DMS153 treated with DMSO at 0.1 percent for 48 hours (cell line): Measurements from ENCODE around the gene CHST7.

Experiments used
- DNase-seq: peaks from one replicate; lab custom pipeline; 2025; ENCODE audit not compliant: unreplicated experiment; lab: John Stamatoyannopoulos, UW

The CHST7 gene

GRCh38 chrX:46573892-46574773, 568 bp downstream of the CHST7 start:
- DNase-seq: no peak

GRCh38 chrX:46574774-46575381, 1.3 kb downstream of the CHST7 start:
- DNase-seq: no peak

DNA sequence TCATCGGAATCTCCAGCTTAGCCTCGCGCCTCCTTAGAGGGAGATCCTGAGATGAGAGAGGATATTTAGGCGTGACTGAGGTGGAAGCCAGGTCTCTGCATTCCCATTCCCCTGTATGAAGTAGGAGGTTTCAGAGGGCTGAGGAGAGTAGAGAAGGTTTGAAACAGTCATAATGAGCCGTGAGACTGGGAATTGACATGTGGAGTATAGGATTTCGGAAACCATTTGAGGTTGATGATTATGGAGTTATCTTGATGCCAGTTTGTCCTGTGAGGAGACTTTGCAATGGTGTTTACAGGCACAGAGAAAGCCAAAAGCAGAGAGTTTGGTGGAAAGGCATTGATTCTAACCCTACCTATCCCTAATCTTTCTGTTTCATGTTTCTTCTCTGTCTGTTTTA, 2.0 kb downstream of the CHST7 start:
- no peak for DNase-seq

DNA sequence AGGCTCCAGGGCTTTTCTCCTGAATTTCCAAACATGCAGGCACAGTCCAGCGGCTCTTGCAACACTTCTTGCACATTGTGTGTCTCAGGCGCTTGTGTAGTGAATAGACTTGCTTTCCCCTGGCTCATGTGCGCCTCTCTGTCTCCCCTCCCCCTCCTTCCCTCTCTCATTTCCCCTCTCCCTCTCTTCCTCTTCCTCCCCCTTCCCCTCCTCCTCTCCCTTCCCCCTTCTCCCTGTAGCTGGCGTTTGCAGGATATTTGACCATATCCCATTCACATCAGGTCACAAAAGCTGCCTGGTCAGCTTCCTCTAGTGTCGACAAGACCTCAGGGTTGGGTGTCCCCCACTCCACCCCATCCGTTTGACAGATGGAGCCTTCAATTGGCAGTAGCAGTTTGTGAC, 2.4 kb downstream of the CHST7 start:
- DNase-seq: no peak

GRCh38 chrX:46576458-46576857, 2.9 kb downstream of the CHST7 start:
- no peak for DNase-seq

DNA sequence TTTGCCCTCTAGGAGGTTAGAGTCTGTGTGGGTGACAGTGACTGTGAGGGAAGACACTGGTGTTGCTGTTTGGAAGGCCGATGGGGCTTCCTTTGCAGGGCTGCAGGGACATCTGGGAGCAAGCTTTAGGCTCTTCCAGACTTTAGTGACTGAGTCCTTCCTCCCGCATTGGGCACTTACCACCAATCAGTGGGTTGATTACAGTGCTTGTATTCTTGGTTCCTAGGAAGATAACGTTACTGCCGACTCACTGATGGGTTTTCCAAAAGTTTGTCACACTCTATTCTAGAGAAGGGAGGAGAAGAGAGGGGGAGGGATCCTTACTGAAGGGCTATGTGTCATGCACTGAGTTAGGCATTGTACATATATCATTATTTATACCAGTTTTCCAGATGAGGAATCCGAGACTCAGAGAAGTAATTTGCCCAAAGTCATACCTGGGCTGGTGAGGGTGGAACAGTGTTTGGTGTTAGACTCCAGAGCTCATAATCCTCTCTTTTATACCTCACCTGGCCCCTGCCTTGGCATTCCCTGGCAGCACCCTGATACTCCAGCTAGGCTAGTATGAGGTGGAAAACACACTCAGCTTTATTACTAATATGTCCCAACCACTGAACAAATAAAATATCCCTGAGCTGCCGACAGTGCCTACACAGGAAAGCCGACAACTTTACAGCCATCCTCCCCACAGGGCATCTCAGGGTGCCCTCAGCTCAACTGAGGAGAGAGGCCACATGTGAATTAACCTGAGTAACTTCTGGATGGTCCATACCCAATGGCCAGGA, 3.8 kb downstream of the CHST7 start:
- no peak for DNase-seq

DNA sequence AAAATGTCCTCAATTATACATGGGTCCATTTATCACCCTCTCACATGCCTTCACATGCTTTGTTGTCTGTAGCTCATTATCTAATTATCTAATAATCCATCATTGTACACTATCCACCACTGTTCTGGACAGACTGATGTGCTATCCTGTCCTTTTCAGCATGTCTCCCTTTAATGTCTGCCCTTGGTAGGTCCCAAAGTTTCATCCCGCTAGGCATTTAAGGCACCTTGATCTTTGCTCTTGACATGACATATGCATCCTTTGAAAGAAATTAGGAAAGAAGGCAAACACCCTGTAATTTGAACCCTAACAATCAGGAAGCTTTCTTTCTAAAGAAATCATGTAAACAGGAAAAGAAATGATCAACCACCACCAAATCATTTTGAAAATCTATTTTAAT, 5.7 kb downstream of the CHST7 start:
- no peak for DNase-seq

GRCh38 chrX:46580613-46581012, 7.0 kb downstream of the CHST7 start:
- no peak for DNase-seq

- no peak for DNase-seq
Observed at GRCh38 chrX:46582325-46582724, 8.8 kb downstream of the CHST7 start.

DNA sequence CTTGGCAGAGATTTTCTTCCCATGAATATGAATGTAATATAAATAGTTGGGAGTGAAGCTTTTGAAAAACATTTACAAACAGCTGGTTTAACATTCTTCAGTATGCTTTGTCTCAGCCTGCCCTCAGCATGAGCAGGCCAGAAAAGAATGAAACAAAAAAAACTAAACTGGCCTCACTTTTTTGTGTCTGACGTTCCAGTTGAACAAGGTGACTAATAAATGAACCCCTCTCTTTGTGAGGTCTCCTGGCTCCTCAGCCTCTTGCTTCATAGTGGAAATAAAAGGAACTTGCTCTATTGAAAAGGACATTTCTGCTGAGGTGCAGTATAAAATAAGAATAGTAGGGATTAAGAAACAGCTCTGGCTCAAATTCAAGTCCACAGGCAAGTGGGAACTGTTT, 9.4 kb downstream of the CHST7 start:
- no peak for DNase-seq

- no peak for DNase-seq
Observed at GRCh38 chrX:46584736-46585135, 11.2 kb downstream of the CHST7 start.

GRCh38 chrX:46587158-46587557, 13.6 kb downstream of the CHST7 start:
- DNase-seq: no peak

- DNase-seq: no peak
Observed at GRCh38 chrX:46587753-46588171, 14.2 kb downstream of the CHST7 start.

GRCh38 chrX:46588263-46588662, 14.7 kb downstream of the CHST7 start:
- no peak for DNase-seq

GRCh38 chrX:46589977-46590723, 16.6 kb downstream of the CHST7 start:
- no peak for DNase-seq

DNA sequence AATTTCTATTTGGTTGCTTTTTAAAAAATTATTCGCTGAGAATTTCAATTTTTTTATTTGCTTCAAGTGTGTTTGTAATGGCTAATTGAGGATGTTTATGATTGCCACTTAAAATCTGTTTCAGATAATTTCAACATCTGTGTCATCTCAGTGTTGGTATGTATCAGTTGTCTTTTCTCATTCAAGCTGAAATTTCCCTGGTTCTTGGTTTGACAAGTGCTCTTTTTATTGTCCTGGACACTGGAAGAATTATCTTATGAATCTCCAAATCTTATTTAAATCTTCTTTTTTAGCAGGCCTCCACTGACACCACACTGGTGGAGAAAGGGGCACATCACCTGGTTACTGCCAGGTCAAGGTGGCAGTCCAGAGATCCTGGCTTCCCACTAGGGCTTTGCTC, 21.5 kb downstream of the CHST7 start:
- DNase-seq: no peak

DNA sequence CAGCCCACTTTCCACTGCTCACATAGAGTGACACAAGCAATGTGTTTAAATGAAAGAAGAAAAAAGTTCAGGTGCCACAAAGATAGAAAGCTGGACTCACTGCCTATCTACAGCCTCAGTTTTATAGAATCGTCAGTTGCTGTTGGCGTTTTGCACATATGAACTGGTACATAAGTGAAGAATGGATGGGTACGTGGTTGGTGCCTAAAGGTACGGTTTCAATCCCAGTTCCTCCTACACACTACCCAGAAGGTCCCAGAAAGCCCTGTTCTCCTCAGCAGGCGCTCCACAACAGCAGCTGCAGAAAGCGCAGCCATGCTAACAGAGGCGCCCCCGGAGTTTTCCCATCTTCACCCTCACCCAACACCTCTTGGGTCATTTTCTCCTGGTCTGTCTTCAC, 23.6 kb downstream of the CHST7 start:
- no peak for DNase-seq

DNA sequence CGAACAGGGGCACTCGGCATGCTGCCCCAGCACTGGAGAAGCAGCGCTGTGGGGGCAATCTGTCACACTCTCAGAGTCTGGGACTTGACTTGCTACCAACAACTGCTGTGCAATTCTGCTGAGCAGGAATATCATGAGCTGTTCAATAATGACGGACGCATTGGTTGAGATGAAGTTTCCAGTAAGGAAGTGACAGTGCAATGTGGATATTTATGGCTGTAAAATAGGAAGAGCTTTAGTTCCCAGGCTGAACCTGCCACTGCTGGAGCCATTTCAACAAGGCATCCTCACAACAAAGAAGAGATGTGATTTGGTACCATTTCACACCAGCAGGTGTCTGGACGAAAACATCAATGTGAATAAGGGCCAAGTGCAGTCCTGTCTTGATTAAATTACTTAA, 24.2 kb downstream of the CHST7 start:
- DNase-seq: no peak

DNA sequence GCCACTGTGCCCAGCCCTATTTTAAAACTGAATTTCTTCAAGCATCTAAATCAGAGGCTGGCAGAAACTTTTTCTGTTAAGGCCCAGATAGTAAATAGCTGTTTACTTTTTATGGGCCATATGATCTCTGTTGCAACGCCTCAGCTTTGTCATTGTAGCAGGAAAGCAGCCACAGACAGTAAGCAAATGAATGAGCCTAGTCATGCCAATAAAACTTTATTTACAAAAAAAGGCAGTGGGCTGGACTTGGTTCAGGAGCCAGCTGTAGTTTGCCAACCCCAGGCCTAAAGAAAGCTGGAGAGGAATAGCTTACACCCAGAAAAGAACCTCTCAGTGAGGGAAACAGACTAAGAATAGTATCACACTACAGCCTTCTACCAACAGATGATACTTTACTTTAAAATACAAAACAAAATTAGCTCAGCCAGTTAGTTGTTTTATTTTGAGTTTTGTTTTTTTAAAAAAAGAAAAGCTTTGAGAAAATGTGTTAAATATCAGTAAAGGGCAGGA, 25.5 kb downstream of the CHST7 start:
- no peak for DNase-seq

GRCh38 chrX:46601283-46601682, 27.7 kb downstream of the CHST7 start:
- DNase-seq: no peak
